ENCODE data around the gene PKP4. TPM values are rescaled to one million over a fixed set of nuclear protein-coding genes. Genes with fewer than 3 reads are reported as not detected.

The PKP4 gene
- total RNA-seq, 1 experiment from 2014 or later, result 55.2 TPM

DNA sequence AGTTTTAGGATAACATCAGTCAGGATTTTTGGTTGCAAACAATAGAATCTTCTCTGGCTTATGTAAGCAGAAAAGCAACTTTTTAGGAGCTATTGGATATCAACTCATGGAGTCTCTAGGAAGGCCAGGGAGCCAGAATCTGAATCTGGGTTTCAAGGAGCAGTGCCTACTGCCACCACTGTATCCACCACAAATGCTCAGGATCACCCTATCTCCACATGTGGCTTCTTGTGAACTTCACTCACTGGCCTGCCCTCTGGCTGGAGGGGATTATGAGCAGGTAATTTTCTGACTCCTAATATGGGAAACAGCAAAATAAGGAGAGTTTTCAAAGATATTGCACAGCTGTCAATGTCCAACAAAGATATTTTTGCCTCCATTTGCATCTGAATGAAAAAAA lies 142.9 kb downstream of the PKP4 start:
- Histone ChIP-seq H2AFZ (ENCODE audit: low read depth, low read length, poor library complexity, severe bottlenecking) (no peak overlapping the region), H3K79me2 (ENCODE audit: insufficient read depth, low read length) (no peaks in the 10 kb centered on the region), H3K36me3 (ENCODE audit: control insufficient read depth in 1 of 2, insufficient read depth in 2 of 2, low read length in 2 of 2) (no peaks in the 10 kb centered on the region), H3K9ac (ENCODE audit: low read length) (no peak overlapping the region), H3K4me2 (ENCODE audit: low read length) (no peak overlapping the region), H3K4me3 (replicated peaks in 1 of 2; ENCODE audit: low read depth in 1 of 2, low read length in 2 of 2) (no peak overlapping the region), H3K27me3 (ENCODE audit: insufficient read depth, low read length) (no peaks in the 10 kb centered on the region), H4K20me1 (ENCODE audit: insufficient read depth) (no peaks in the 10 kb centered on the region), H3K9me3 (ENCODE audit: control insufficient read depth in 1 of 2, insufficient read depth in 1 of 2, low read depth in 1 of 2, low read length in 2 of 2) (no peaks in the 10 kb centered on the region), H3K9me2 (ENCODE audit: insufficient read depth) (no peaks in the 10 kb centered on the region), H3K27ac (ENCODE audit: low read depth, low read length) (no peak overlapping the region), H3K4me1 (ENCODE audit: control insufficient read depth in 1 of 2, insufficient read depth in 2 of 2, low read length in 2 of 2) (peaks cover 0 to 10% of the 10 kb centered on the region in 2 experiments; a peak in 1 of 4 replicates)
- no TSS peak for BruUV-seq (replicated peaks)
- ChIA-PET CTCF (no interaction called here), POLR2A (no interaction called here), RAD21 (ENCODE audit: low non-redundant PET in 1 of 2, low total read pairs in 2 of 2, uncharacterized antibody in 2 of 2, unreplicated experiment in 2 of 2) (no interaction called here)
- intact Hi-C loops (cut with micrococcal nuclease), result no loop called here
- ATAC-seq (no peak), DNase-seq (ENCODE audit: low read depth, low spot score) (no peak)
- TF ChIP-seq, protein P1, sequence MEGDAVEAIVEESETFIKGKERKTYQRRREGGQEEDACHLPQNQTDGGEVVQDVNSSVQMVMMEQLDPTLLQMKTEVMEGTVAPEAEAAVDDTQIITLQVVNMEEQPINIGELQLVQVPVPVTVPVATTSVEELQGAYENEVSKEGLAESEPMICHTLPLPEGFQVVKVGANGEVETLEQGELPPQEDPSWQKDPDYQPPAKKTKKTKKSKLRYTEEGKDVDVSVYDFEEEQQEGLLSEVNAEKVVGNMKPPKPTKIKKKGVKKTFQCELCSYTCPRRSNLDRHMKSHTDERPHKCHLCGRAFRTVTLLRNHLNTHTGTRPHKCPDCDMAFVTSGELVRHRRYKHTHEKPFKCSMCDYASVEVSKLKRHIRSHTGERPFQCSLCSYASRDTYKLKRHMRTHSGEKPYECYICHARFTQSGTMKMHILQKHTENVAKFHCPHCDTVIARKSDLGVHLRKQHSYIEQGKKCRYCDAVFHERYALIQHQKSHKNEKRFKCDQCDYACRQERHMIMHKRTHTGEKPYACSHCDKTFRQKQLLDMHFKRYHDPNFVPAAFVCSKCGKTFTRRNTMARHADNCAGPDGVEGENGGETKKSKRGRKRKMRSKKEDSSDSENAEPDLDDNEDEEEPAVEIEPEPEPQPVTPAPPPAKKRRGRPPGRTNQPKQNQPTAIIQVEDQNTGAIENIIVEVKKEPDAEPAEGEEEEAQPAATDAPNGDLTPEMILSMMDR (IDR thresholded peaks at IDR 0.05 in 2 of 3, conservative IDR thresholded peaks at IDR 0.05 in 1 of 3; ENCODE audit: borderline replicate concordance in 1 of 3, insufficient read depth in 1 of 3, low read depth in 2 of 3, low read length in 2 of 3), result no peak
- no peak for TF ChIP-seq ZBTB33 (IDR thresholded peaks at IDR 0.05; ENCODE audit: extremely low read depth, insufficient replicate concordance, low read length)
- TF ChIP-seq CBX3 (IDR thresholded peaks at IDR 0.05; ENCODE audit: low read depth), result no peak
- no peak for TF ChIP-seq SRF (IDR thresholded peaks at IDR 0.05; ENCODE audit: low read depth)
- TF ChIP-seq CEBPB (IDR thresholded peaks at IDR 0.05; ENCODE audit: low read depth), result no peak
- no peak for TF ChIP-seq POLR2AphosphoS5 (IDR thresholded peaks at IDR 0.05; ENCODE audit: low read depth, low read length)
- TF ChIP-seq EZH2phosphoT487 (IDR thresholded peaks at IDR 0.05; ENCODE audit: borderline replicate concordance), result no peak
- no peak for TF ChIP-seq FOSL1 (IDR thresholded peaks at IDR 0.05; ENCODE audit: low read depth)
- no peak for TF ChIP-seq ELF1 (IDR thresholded peaks at IDR 0.05; ENCODE audit: borderline replicate concordance, low read depth)
- TF ChIP-seq REST (IDR thresholded peaks at IDR 0.05; ENCODE audit: low read depth), result no peak
- no peak for TF ChIP-seq RAD21 (IDR thresholded peaks at IDR 0.05; ENCODE audit: low read depth)
- no peak for TF ChIP-seq EGR1 (IDR thresholded peaks at IDR 0.05; ENCODE audit: low read depth)
- TF ChIP-seq ZNF274 (IDR thresholded peaks at IDR 0.05; ENCODE audit: low read depth, low read length), result no peak
- TF ChIP-seq TCF7L2 (IDR thresholded peaks at IDR 0.05; ENCODE audit: borderline replicate concordance, extremely low read depth, insufficient read depth, insufficient read length), result no peak
- TF ChIP-seq POLR2A (IDR thresholded peaks at IDR 0.05; ENCODE audit: borderline replicate concordance, extremely low read depth, insufficient read depth, insufficient read length), result no peak
- no peak for TF ChIP-seq YY1 (IDR thresholded peaks at IDR 0.05; ENCODE audit: extremely low read depth, insufficient replicate concordance, low read depth, low read length)
- TF ChIP-seq JUND (IDR thresholded peaks at IDR 0.05), result no peak
- TF ChIP-seq, protein P2, sequence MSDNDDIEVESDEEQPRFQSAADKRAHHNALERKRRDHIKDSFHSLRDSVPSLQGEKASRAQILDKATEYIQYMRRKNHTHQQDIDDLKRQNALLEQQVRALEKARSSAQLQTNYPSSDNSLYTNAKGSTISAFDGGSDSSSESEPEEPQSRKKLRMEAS (IDR thresholded peaks at IDR 0.05), result no peak
- no peak for TF ChIP-seq ZFX (IDR thresholded peaks at IDR 0.05)

All from HCT116 (cell line).